22Rv1 (cell line): ENCODE measurements around the gene KLHL14.

Experiments used
- H3K27ac ChIP-seq: fragments of 450-650 bp; 2 replicates; pipeline ENCODE4 v1.5.1; 2017
- CTCF ChIP-seq: fragments of 450-650 bp; IDR thresholded peaks from 2 replicates; pipeline ENCODE4 v1.5.1; 2017; ENCODE audit warnings: mild to moderate bottlenecking
- ZFX ChIP-seq: fragments of 450-650 bp; IDR thresholded peaks from 2 replicates; pipeline ENCODE4 v1.6.1; 2017; ENCODE audit warnings: antibody characterized with exemption, borderline replicate concordance

Gene KLHL14

DNA sequence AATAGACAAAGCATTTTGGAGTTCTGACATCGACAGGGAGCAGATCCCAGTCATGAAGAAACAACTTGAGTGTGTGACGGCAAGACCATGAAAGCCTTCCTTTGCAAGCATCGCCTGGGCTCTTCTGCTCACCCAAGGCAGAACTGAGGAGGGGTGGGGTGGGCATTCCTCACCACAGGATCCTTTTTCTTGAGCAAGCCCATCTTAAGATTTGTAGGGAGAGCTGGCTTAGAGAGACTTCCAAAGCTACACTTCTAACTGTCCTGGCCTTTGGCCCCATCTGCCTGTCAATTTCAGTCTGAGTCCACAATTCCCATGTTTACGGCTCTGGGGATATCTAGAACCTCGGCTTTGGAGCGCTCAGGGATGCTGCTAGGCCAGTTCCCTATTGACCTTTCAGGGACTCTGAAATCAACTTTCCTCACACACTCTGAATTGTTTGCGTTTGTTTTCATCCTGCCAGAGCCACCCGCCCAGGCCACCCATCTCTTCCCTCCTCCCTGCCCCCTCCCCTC lies 3.7 kb downstream of the KLHL14 start:
- TF ChIP-seq ZFX (no peak), CTCF (no peak)
- H3K27ac ChIP-seq = no peak overlapping the region

- TF ChIP-seq CTCF = no peak
- TF ChIP-seq ZFX = no peak
These were observed 5.4 kb downstream of the KLHL14 start for GRCh38 chr18:32767400-32767799.

GRCh38 chr18:32764611-32765244 lies 8.1 kb downstream of the KLHL14 start:
- H3K27ac ChIP-seq = no peak overlapping the region
- TF ChIP-seq ZFX = no peak
- no peak for TF ChIP-seq CTCF

More at GRCh38 chr18:32767400-32767799, 5.4 kb downstream of the KLHL14 start:
- H3K27ac ChIP-seq = no peak overlapping the region

GRCh38 chr18:32763293-32763692 lies 9.5 kb downstream of the KLHL14 start:
- no peak overlapping the region for H3K27ac ChIP-seq
- TF ChIP-seq ZFX (no peak), CTCF (no peak)

DNA sequence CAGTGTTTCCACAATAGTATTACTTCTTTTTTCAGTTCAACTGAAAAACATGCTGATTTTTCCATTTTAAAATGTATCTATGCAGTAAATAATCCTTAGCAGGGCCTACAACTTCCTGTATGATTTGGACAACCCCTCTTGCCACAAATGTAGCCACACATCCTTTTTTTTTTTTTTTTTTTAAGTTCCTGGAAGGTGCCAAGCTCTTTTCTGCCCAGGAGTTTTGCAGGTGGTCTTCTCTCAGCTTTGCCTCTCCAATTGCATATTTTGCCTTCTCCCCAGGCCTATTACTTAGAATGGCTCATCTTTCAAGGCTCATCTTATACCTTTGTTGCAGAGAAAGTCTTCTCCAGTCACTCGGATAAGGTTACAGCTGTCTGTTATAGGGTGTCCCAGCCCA lies 11.6 kb downstream of the KLHL14 start:
- no peak for TF ChIP-seq ZFX
- no peak for TF ChIP-seq CTCF
- H3K27ac ChIP-seq = no peak overlapping the region

GRCh38 chr18:32760391-32760790 lies 12.4 kb downstream of the KLHL14 start:
- TF ChIP-seq ZFX (no peak), CTCF (no peak)
- H3K27ac ChIP-seq = no peak overlapping the region

GRCh38 chr18:32759611-32760167 lies 13.1 kb downstream of the KLHL14 start:
- no peak for TF ChIP-seq ZFX
- no peak for TF ChIP-seq CTCF
- no peak overlapping the region for H3K27ac ChIP-seq
